ENCODE results near the gene TMPRSS3. TPM values are rescaled to one million over a fixed set of nuclear protein-coding genes. Genes with fewer than 3 reads are reported as not detected.
"Not testable (repeated sequence)": the region's sequence is repeated elsewhere in the genome, so short reads cannot be mapped to it uniquely, and the experiment has no call there.

Gene TMPRSS3
- total RNA-seq, 1 experiment from 2014 or later = 0.27 TPM

DNA sequence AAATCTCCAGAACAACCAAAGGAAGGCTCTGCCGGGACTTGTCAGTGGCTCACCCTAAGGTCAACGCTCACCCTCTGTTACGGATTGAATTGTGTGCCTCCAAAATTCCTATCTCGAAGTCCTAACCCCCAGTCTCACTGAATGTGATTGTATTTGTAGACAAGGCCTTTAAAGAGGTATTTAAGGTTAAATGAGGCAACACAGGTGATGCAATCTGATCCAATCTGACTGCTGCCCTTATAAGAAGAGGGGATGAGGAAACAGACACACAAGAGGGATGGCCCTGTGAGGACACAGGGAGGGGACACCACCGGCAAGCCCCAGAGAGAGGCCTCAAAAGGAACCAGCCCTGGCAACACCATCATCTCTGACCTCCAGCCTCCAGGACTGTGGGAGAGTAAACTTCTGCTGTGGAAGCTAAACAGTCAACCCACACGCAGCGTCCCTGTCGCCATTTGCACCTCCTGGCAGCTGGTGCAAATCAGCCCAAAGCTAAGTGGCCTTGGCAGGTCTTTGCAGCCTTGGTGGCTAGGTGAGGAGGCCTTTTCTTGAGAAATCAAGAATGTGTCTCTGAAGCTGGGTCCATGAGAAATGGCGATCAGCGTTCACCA is 32.1 kb upstream of the TMPRSS3 start:
- no peak for DNase-seq (ENCODE audit: low read depth)

GRCh38 chr21:42426876-42427480 is 31.1 kb upstream of the TMPRSS3 start:
- no peak for DNase-seq (ENCODE audit: low read depth)

- no peak for DNase-seq (ENCODE audit: low read depth)
These were observed 30.6 kb upstream of the TMPRSS3 start for GRCh38 chr21:42426424-42426823.

- DNase-seq (ENCODE audit: low read depth) = no peak
These were observed 29.7 kb upstream of the TMPRSS3 start for GRCh38 chr21:42425591-42425990.

DNA sequence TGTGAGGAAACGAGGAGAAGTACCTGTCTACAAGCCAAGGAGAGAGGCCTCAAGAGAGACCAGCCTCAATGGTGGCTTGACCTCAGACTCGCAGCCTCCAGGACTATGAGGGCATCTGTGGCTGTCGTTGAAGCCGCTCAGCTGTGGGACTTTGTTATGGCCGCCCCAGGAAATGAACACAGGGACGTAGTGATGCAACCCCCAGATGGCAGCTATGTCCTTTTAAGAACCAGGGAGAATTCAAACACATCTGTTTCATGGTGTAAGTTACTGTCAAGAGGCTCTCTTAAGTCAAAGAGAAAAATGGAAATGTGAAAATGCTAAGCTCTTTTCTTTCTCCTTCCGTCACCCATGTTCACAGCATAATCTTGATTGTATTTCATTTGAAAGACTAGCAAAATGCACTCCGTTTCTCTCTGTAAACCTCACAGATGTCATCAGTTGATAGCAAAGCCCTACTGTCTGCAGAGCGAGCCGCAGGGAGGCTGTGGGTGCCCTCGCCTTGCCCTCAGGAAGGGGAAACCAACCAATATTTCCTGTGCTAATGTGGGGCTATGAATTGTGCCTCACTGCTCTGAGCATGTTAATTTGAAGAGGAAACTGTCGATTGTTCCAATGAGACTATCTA is 29.2 kb upstream of the TMPRSS3 start:
- DNase-seq (ENCODE audit: low read depth) = no peak

DNA sequence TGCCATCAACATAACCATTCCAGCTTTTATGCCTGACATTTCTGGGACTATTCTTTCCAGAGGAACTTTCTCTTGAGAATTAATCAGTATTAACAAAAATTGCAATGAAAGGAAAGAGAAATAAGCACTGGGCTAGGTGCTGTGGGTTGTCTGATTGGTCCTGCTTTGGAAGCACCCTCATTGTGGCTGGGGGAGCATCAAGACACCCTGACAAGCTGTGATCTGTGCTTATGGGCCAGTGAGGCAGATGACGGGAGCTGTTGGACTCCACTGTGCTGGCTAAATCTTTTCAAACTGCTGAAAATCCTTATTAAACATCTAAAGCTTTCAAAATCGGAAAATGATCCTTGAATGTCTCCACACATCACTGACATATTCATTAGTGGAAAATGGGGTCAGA is 27.8 kb upstream of the TMPRSS3 start:
- DNase-seq (ENCODE audit: low read depth) = no peak

GRCh38 chr21:42423197-42423675 is 27.4 kb upstream of the TMPRSS3 start:
- DNase-seq (ENCODE audit: low read depth) = no peak

DNA sequence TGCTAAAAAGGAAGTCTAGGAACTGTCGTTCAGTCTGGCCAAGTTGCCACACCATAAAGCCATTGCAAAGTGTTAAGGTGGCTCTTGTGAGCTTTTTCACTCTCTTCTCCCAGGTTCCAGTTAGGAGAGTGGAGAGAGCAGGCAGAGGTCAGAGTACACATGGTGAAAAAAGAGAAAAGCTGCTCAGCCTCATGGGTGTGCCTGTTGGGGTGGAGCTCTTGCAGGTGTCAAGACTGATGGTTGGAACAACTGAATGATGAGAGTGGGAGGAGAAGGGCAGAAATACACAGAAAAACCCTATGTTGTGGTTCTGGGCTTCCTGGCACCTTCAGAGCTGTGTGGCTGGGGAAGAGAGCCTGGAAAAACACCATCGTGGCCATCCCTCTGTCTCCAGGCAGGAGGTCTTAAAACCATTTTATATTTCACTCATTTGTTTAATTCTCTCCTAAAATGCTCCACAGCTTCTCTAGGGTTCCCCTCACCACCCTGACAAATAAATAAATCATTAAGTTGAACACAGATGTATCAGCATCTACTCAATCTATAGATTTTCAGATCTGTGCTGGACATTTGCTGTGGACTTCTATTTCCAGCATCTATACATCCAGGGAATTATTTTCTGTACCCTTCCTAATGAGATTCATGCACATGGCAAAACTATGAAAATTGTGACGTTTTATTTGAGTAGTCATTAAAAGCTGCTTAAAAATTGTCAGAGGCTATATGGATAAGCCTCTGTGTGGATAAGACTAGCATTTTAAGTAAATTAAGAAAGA is 25.4 kb upstream of the TMPRSS3 start:
- no peak for DNase-seq (ENCODE audit: low read depth)

GRCh38 chr21:42419845-42420244 is 24.0 kb upstream of the TMPRSS3 start:
- DNase-seq (ENCODE audit: low read depth) = no peak

DNA sequence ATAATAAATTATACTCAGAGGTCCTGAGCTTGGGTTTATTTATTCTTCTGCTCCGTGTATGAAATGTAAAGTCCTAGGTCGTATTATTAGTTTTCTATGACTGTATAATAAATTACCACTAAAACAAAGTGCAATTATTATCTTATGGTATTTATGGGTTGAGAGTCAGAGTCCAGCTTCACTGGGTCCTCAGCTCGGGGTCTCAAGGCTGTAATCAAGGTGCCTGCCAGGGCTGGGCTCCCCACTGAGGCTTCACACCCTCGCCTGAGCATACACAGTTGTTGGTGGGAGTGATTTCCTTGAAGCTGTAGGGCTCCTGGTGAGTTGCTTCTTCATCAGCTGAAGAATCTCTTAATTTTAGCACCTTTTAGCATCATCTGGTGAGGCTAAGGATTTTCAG is 23.0 kb upstream of the TMPRSS3 start:
- no peak for DNase-seq (ENCODE audit: low read depth)

- no peak for DNase-seq (ENCODE audit: low read depth)
These were observed 21.7 kb upstream of the TMPRSS3 start for GRCh38 chr21:42417533-42417932.

DNA sequence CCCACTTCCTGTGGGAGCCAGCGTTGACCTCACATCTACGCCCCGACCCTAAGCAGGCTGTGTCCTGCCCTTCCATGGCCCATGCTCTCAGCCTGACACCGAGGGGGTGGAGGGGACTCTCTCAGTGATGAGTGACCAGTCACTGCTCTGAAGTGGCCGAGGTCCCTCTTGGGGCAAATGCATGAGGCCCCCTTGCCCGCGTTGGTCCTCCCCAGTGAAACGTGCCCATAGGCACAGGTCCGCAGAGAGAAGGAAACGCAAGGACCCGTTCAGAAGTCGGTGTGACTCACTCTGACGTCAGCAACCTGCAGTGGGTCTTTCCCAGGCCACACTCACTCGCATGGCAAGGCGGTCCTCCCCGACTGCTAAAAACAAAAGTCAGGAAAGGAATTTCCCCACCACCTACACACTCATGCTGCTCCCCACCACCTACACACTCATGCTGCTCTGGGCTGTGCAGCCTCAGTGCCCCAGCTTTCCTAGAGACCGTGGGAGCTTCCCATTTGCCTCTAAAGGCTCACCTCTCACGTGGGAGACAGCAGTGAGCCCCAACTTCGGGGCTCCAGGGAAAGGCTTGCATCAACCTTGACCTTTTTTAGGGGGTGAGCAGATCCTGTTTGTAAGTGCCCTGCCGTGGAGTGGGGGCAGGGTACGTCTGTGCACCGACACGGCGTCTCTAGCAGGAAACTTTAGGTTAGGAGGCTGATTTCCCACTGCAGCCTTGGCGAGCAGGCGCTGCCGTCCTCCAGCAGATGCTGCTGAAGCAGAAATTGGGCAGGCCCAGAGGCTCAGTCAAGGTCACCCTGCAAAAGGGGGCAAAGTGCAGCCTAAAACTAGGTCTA is 19.3 kb upstream of the TMPRSS3 start:
- peak; percentile 89 for DNase-seq (ENCODE audit: low read depth)

DNA sequence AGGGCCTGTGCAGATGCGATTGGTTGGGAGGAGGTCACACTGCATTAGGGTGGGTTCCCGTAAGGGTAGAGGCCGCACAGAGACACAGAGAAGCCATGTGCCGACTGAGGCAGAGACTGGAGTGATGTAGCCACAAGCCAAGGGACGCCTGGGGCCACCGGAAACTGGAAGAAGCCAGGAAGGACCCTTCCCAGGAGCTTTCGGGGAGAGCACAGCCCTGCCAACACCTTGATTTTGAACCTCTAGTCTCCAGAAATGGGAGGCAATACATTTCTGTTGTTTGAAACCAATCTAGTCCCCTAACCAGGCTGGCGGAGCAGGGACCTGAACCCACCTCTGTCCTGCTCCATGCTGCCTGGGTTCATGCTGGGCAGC is 18.7 kb upstream of the TMPRSS3 start:
- no peak for DNase-seq (ENCODE audit: low read depth)

GRCh38 chr21:42414066-42414465 is 18.2 kb upstream of the TMPRSS3 start:
- no peak for DNase-seq (ENCODE audit: low read depth)

- DNase-seq (ENCODE audit: low read depth) = no peak
These were observed 17.6 kb upstream of the TMPRSS3 start for GRCh38 chr21:42413500-42413899.

- no peak for DNase-seq (ENCODE audit: low read depth)
These were observed 17.2 kb upstream of the TMPRSS3 start for GRCh38 chr21:42413093-42413492.

DNA sequence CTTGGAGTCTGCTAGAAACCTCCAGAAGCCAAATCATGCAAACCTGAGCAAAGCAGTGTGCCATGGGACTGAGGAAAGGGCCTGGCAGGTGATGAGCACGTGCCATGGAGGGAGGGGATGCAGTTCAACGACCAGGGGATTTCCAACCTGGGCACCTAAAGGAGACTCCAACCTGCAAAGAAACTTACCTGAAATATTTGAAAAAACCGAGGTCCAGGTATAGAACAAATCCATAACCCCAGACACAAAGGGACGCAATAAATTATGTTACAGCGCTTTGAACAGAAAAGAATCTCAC is 16.7 kb upstream of the TMPRSS3 start:
- no peak for DNase-seq (ENCODE audit: low read depth)

- no peak for DNase-seq (ENCODE audit: low read depth)
These were observed 16.2 kb upstream of the TMPRSS3 start for GRCh38 chr21:42411891-42412635.

DNA sequence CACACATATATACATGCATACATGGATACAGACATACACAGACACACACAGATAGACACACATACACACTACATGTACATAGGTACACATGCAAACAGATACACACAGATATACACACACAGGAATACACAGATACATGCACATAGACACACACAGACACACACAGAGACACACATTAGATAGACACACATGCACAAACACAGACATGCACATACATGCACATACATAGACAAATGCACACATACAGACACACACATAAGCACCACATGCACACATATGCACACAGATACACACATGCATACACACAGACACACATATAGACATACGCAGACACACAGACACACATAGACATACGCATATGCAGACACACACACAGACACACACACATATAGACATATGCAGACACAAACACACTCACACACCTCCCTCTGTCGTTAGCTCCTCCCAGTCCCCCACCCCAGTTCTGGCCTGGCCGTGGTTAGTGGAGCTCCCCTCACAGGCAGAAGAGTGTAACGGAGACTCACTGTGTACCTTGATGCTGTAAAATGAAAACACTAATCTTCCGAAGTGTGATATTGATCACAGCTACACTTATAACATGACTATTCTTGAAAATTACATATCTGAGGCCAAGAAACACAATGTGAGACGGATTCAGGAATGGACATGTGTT is 15.5 kb upstream of the TMPRSS3 start:
- DNase-seq (ENCODE audit: low read depth) = no peak

GRCh38 chr21:42409366-42409765 is 13.5 kb upstream of the TMPRSS3 start:
- DNase-seq (ENCODE audit: low read depth) = no peak

- DNase-seq (ENCODE audit: low read depth) = not testable (repeated sequence)
These were observed 12.9 kb upstream of the TMPRSS3 start for GRCh38 chr21:42408718-42409117.

Measured in M059J (cell line).